HG02623 (cell line): Measurements from ENCODE around the gene GPR183.

Experiments used
- ATAC-seq: cut with Tn5 transposase; IDR thresholded peaks from one replicate; pipeline ENCODE4 v1.9.1; 2021; ENCODE audit warnings: moderate library complexity; ENCODE audit not compliant: unreplicated experiment

GPR183 gene

GRCh38 chr13:99307247-99307646, at the start of gene GPR183:
TSS of gene GPR183 (minus strand) at chr13:99307399. CDS start at chr13:99296145, 11,254 bp downstream.
- ATAC-seq: peak; percentile 55

GRCh38 chr13:99356262-99357091, 49.3 kb upstream of the GPR183 start:
- ATAC-seq: peak; percentile 45

GRCh38 chr13:99356012-99356261, 48.7 kb upstream of the GPR183 start:
- ATAC-seq: no peak

- ATAC-seq: no peak
Measured at GRCh38 chr13:99355267-99356011, 48.2 kb upstream of the GPR183 start.

- no peak for ATAC-seq
Measured at GRCh38 chr13:99354371-99354951, 47.3 kb upstream of the GPR183 start.

- no peak for ATAC-seq
Measured at GRCh38 chr13:99353836-99354235, 46.6 kb upstream of the GPR183 start.

- ATAC-seq: no peak
Measured at GRCh38 chr13:99353246-99353600, 46.0 kb upstream of the GPR183 start.

- no peak for ATAC-seq
Measured at GRCh38 chr13:99352351-99353245, 45.4 kb upstream of the GPR183 start.

- no peak for ATAC-seq
Measured at GRCh38 chr13:99351772-99352171, 44.6 kb upstream of the GPR183 start.

- no peak for ATAC-seq
Measured at GRCh38 chr13:99350191-99350590, 43.0 kb upstream of the GPR183 start.

GRCh38 chr13:99347911-99348451, 40.8 kb upstream of the GPR183 start:
- peak; percentile 57 for ATAC-seq

GRCh38 chr13:99347335-99347878, 40.2 kb upstream of the GPR183 start:
- ATAC-seq: no peak

- ATAC-seq: no peak
Measured at GRCh38 chr13:99346335-99347042, 39.3 kb upstream of the GPR183 start.

- no peak for ATAC-seq
Measured at GRCh38 chr13:99345345-99345744, 38.1 kb upstream of the GPR183 start.

GRCh38 chr13:99344610-99345208, 37.5 kb upstream of the GPR183 start:
- no peak for ATAC-seq

- ATAC-seq: no peak
Measured at GRCh38 chr13:99342723-99343315, 35.6 kb upstream of the GPR183 start.

- ATAC-seq: no peak
Measured at GRCh38 chr13:99341969-99342722, 34.9 kb upstream of the GPR183 start.

- ATAC-seq: no peak
Measured at GRCh38 chr13:99340638-99341037, 33.4 kb upstream of the GPR183 start.
